ENCODE measurements around the gene PLPPR1. TPM values are rescaled to one million over a fixed set of nuclear protein-coding genes. Genes with fewer than 3 reads are reported as not detected.

The PLPPR1 gene
- total and polyA plus RNA-seq, 2 experiments from 2014 or later, result 1.3 to 3.7 TPM

- ATAC-seq (no peak), DNase-seq (ENCODE audit: low spot score) (no peak)
- Mint-ChIP-seq H3K27ac (no peak overlapping the region), H3K4me3 (no peak overlapping the region), H3K36me3 (ENCODE audit: low read depth) (no peaks in the 10 kb centered on the region), H3K27me3 (ENCODE audit: insufficient read depth, low read depth, poor library complexity) (peaks cover 2% of the 10 kb centered on the region), H3K4me1 (peaks cover 45% of the 10 kb centered on the region), H3K9me3 (no peaks in the 10 kb centered on the region)
- Histone ChIP-seq H3F3A (replicated peaks; ENCODE audit: low read depth) (no peaks in the 10 kb centered on the region), H3K79me2 (replicated peaks; ENCODE audit: insufficient read depth) (no peaks in the 10 kb centered on the region), H2AFZ (no peak overlapping the region), H3K4me3 (no peak overlapping the region), H3K27me3 (ENCODE audit: insufficient read depth) (no peaks in the 10 kb centered on the region), H3K4me1 (ENCODE audit: insufficient read depth) (peaks cover 32% of the 10 kb centered on the region), H3K27ac (ENCODE audit: low read depth) (no peak overlapping the region), H3K9me2 (ENCODE audit: insufficient read depth) (0 out of 2 replicates have a peak, but pooled peaks cover 9% of the 10 kb centered on the region), H3K36me3 (ENCODE audit: insufficient read depth) (no peaks in the 10 kb centered on the region), H4K20me1 (replicated peaks; ENCODE audit: insufficient read depth) (no peaks in the 10 kb centered on the region), H3K4me2 (no peak overlapping the region)
- TF ChIP-seq CTCF (conservative IDR thresholded peaks at IDR 0.05; ENCODE audit: low read depth in 2 of 2) (no peak; a peak in 1 of 4 replicates), JUNB (IDR thresholded peaks at IDR 0.05; ENCODE audit: unreplicated experiment) (no peak), ZNF331 (CRISPR knock-in tag; IDR thresholded peaks at IDR 0.05; ENCODE audit: low read depth) (no peak), NANOG (IDR thresholded peaks at IDR 0.05; ENCODE audit: borderline replicate concordance) (no peak), STAT1 (IDR thresholded peaks at IDR 0.05; ENCODE audit: unreplicated experiment) (no peak), EZH2phosphoT487 (IDR thresholded peaks at IDR 0.05; ENCODE audit: unreplicated experiment) (no peak), ZNF114 (CRISPR knock-in tag; IDR thresholded peaks at IDR 0.05) (no peak), POLR2AphosphoS5 (IDR thresholded peaks at IDR 0.05; ENCODE audit: low read depth) (no peak), EZH2 (IDR thresholded peaks at IDR 0.05; ENCODE audit: low read depth, unreplicated experiment) (no peak), CREB1 (CRISPR knock-in tag; IDR thresholded peaks at IDR 0.05; ENCODE audit: low read depth) (no peak)
- TF ChIP-seq, protein P1, sequence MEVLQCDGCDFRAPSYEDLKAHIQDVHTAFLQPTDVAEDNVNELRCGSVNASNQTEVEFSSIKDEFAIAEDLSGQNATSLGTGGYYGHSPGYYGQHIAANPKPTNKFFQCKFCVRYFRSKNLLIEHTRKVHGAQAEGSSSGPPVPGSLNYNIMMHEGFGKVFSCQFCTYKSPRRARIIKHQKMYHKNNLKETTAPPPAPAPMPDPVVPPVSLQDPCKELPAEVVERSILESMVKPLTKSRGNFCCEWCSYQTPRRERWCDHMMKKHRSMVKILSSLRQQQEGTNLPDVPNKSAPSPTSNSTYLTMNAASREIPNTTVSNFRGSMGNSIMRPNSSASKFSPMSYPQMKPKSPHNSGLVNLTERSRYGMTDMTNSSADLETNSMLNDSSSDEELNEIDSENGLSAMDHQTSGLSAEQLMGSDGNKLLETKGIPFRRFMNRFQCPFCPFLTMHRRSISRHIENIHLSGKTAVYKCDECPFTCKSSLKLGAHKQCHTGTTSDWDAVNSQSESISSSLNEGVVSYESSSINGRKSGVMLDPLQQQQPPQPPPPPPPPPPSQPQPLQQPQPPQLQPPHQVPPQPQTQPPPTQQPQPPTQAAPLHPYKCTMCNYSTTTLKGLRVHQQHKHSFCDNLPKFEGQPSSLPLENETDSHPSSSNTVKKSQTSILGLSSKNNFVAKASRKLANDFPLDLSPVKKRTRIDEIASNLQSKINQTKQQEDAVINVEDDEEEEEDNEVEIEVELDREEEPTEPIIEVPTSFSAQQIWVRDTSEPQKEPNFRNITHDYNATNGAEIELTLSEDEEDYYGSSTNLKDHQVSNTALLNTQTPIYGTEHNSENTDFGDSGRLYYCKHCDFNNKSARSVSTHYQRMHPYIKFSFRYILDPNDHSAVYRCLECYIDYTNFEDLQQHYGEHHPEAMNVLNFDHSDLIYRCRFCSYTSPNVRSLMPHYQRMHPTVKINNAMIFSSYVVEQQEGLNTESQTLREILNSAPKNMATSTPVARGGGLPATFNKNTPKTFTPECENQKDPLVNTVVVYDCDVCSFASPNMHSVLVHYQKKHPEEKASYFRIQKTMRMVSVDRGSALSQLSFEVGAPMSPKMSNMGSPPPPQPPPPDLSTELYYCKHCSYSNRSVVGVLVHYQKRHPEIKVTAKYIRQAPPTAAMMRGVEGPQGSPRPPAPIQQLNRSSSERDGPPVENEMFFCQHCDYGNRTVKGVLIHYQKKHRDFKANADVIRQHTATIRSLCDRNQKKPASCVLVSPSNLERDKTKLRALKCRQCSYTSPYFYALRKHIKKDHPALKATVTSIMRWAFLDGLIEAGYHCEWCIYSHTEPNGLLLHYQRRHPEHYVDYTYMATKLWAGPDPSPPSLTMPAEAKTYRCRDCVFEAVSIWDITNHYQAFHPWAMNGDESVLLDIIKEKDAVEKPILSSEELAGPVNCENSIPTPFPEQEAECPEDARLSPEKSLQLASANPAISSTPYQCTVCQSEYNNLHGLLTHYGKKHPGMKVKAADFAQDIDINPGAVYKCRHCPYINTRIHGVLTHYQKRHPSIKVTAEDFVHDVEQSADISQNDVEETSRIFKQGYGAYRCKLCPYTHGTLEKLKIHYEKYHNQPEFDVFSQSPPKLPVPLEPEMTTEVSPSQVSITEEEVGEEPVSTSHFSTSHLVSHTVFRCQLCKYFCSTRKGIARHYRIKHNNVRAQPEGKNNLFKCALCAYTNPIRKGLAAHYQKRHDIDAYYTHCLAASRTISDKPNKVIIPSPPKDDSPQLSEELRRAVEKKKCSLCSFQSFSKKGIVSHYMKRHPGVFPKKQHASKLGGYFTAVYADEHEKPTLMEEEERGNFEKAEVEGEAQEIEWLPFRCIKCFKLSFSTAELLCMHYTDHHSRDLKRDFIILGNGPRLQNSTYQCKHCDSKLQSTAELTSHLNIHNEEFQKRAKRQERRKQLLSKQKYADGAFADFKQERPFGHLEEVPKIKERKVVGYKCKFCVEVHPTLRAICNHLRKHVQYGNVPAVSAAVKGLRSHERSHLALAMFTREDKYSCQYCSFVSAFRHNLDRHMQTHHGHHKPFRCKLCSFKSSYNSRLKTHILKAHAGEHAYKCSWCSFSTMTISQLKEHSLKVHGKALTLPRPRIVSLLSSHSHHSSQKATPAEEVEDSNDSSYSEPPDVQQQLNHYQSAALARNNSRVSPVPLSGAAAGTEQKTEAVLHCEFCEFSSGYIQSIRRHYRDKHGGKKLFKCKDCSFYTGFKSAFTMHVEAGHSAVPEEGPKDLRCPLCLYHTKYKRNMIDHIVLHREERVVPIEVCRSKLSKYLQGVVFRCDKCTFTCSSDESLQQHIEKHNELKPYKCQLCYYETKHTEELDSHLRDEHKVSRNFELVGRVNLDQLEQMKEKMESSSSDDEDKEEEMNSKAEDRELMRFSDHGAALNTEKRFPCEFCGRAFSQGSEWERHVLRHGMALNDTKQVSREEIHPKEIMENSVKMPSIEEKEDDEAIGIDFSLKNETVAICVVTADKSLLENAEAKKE (CRISPR knock-in tag; IDR thresholded peaks at IDR 0.05), result no peak
- TF ChIP-seq, protein P2, sequence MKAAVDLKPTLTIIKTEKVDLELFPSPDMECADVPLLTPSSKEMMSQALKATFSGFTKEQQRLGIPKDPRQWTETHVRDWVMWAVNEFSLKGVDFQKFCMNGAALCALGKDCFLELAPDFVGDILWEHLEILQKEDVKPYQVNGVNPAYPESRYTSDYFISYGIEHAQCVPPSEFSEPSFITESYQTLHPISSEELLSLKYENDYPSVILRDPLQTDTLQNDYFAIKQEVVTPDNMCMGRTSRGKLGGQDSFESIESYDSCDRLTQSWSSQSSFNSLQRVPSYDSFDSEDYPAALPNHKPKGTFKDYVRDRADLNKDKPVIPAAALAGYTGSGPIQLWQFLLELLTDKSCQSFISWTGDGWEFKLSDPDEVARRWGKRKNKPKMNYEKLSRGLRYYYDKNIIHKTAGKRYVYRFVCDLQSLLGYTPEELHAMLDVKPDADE (IDR thresholded peaks at IDR 0.05), result no peak
- TF ChIP-seq, protein P3, sequence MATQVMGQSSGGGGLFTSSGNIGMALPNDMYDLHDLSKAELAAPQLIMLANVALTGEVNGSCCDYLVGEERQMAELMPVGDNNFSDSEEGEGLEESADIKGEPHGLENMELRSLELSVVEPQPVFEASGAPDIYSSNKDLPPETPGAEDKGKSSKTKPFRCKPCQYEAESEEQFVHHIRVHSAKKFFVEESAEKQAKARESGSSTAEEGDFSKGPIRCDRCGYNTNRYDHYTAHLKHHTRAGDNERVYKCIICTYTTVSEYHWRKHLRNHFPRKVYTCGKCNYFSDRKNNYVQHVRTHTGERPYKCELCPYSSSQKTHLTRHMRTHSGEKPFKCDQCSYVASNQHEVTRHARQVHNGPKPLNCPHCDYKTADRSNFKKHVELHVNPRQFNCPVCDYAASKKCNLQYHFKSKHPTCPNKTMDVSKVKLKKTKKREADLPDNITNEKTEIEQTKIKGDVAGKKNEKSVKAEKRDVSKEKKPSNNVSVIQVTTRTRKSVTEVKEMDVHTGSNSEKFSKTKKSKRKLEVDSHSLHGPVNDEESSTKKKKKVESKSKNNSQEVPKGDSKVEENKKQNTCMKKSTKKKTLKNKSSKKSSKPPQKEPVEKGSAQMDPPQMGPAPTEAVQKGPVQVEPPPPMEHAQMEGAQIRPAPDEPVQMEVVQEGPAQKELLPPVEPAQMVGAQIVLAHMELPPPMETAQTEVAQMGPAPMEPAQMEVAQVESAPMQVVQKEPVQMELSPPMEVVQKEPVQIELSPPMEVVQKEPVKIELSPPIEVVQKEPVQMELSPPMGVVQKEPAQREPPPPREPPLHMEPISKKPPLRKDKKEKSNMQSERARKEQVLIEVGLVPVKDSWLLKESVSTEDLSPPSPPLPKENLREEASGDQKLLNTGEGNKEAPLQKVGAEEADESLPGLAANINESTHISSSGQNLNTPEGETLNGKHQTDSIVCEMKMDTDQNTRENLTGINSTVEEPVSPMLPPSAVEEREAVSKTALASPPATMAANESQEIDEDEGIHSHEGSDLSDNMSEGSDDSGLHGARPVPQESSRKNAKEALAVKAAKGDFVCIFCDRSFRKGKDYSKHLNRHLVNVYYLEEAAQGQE (IDR thresholded peaks at IDR 0.05; ENCODE audit: unreplicated experiment), result no peak
Measured at GRCh38 chr9:101094686-101095085, 66.2 kb downstream of the PLPPR1 start.

All from GM23338 (cell line).